OCI-LY7 (cell line): ENCODE data around the gene ATXN7L3. TPM values are rescaled to one million over a fixed set of nuclear protein-coding genes. Genes with fewer than 3 reads are reported as not detected.
A peak's percentile ranks its signal among the peaks of the same experiment; 100 is the strongest.

Experiments
- Bru-seq: library from RNA; stranded (reverse); fragments of 400-500 nt; gene quantifications from one replicate; lab custom pipeline; 2021; lab: Mats Ljungman, UMichigan
- BruChase-seq, 2 experiments: library from RNA; stranded (reverse); fragments of 400-500 nt; gene quantifications; one replicate each; lab custom pipeline; 2021; lab: Mats Ljungman, UMichigan
- BruUV-seq: library from RNA; stranded (reverse); fragments of 400-500 nt; replicated peaks from 2 replicates; lab custom pipeline; 2021; lab: Mats Ljungman, UMichigan
- CTCF ChIA-PET: fragments of 300-600 bp; sonication (Branson Sonifier 250); formaldehyde crosslinking; loops from one replicate; lab custom pipeline; 2022; ENCODE audit warnings: antibody characterized with exemption; ENCODE audit not compliant: unreplicated experiment; lab: Charles Lee
- POLR2A ChIA-PET: fragments of 300-600 bp; sonication (Branson Sonifier 250); formaldehyde crosslinking; loops from one replicate; lab custom pipeline; 2022; ENCODE audit warnings: antibody characterized with exemption; lab: Charles Lee
- DNase-seq: peaks from one replicate; pipeline ENCODE4 v3.0.0-alpha.2; 2015; ENCODE audit warnings: low spot score
- H2AFZ ChIP-seq: fragments of 200-600 bp; sonication (generic), shearing (Covaris generic); 2 replicates; pipeline ENCODE4 v1.6.1; 2014; ENCODE audit warnings: mild to moderate bottlenecking, antibody characterized with exemption, low read length, moderate library complexity
- H3K27ac ChIP-seq: fragments of 200-600 bp; sonication (generic); 2 replicates; pipeline ENCODE4 v1.5.1; 2014; ENCODE audit warnings: mixed run types, low read depth, mild to moderate bottlenecking, moderate library complexity, low read length, inconsistent platforms; ENCODE audit not compliant: poor library complexity, severe bottlenecking
- H3K36me3 ChIP-seq: fragments of 200-600 bp; sonication (generic); 2 replicates; pipeline ENCODE4 v1.6.1; 2014; ENCODE audit warnings: mild to moderate bottlenecking, antibody characterized with exemption, low read length, moderate library complexity, mixed read lengths; ENCODE audit not compliant: insufficient read depth
- H3K4me1 ChIP-seq: fragments of 200-600 bp; sonication (generic); 2 replicates; pipeline ENCODE4 v1.5.1; 2014; ENCODE audit warnings: mild to moderate bottlenecking, low read length; ENCODE audit not compliant: insufficient read depth, poor library complexity, severe bottlenecking
- H3K4me2 ChIP-seq: fragments of 200-600 bp; sonication (generic); 2 replicates; pipeline ENCODE4 v1.6.1; 2014; ENCODE audit warnings: mild to moderate bottlenecking, low read length
- H3K4me3 ChIP-seq: fragments of 200-600 bp; sonication (generic); 2 replicates; pipeline ENCODE4 v1.5.1; 2014; ENCODE audit warnings: mild to moderate bottlenecking, low read depth, low read length; ENCODE audit not compliant: poor library complexity, severe bottlenecking
- H3K79me2 ChIP-seq: fragments of 200-600 bp; sonication (generic); 2 replicates; pipeline ENCODE4 v1.6.1; 2016; ENCODE audit warnings: low read depth, mild to moderate bottlenecking, low read length, moderate library complexity, mixed read lengths; ENCODE audit not compliant: insufficient read depth
- H3K9me2 ChIP-seq: fragments of 200-600 bp; sonication (generic); 2 replicates; pipeline ENCODE4 v1.6.1; 2016; ENCODE audit warnings: mild to moderate bottlenecking, low read length, mixed read lengths; ENCODE audit not compliant: insufficient read depth
- H3K9me3 ChIP-seq: fragments of 200-600 bp; sonication (generic); 2 replicates; pipeline ENCODE4 v1.6.1; 2014; ENCODE audit warnings: mild to moderate bottlenecking, mixed run types, low read length, mixed read lengths
- H4K20me1 ChIP-seq: fragments of 200-600 bp; sonication (generic); 2 replicates; pipeline ENCODE4 v1.6.1; 2014; ENCODE audit warnings: mild to moderate bottlenecking, antibody characterized with exemption, low read length, moderate library complexity, mixed read lengths; ENCODE audit not compliant: insufficient read depth
- CTCF ChIP-seq: fragments of 200-600 bp; sonication (generic); conservative IDR thresholded peaks from 2 replicates; pipeline ENCODE4 v1.5.1; 2014; ENCODE audit warnings: mild to moderate bottlenecking, antibody characterized with exemption, low read length, moderate library complexity, mixed read lengths
- EZH2phosphoT487 ChIP-seq: fragments of 200-600 bp; sonication (generic); IDR thresholded peaks from 2 replicates; pipeline ENCODE4 v1.6.1; 2018; ENCODE audit warnings: low read depth, borderline replicate concordance, mild to moderate bottlenecking, mixed run types, antibody characterized with exemption, low read length, moderate library complexity, mixed read lengths
- intact Hi-C: fragments of 100-400 bp; cut with micrococcal nuclease; formaldehyde crosslinking; loops from one replicate; pipeline ENCODE4 v1.10.0; 2022; ENCODE audit not compliant: unreplicated experiment
- long read RNA-seq: library from polyadenylated mRNA; stranded (forward); transcript quantifications from one replicate; pipeline ENCODE4 v2.0.0, GENCODE V29; 2022
- total RNA-seq, 2 experiments: library from RNA; depleted of rRNA in 1 of 2; stranded (reverse); fragments of >200 nt in 1 of 2; shearing (Covaris generic) in 1 of 2; gene quantifications; 2 replicates each; pipeline ENCODE4 v1.2.3, GENCODE V29; 2014 to 2022

Gene ATXN7L3
- total RNA-seq (2014; rRNA removed; shearing (Covaris generic)): 57.7 and 66.5 TPM in 2 replicates
- 106 and 107 TPM in 2 replicates for total RNA-seq (2022)
- Bru-seq, nascent RNA: percentile 76 among the genes with signal in this experiment
- percentile 92 among the genes with signal in this experiment for BruChase-seq, experiment 1, labeled RNA remaining after a 6-hour chase
- BruChase-seq, experiment 2, labeled RNA remaining after a 2-hour chase: percentile 95 among the genes with signal in this experiment
- long read RNA-seq, partial matches to known transcripts: 5 of 32 reads
- long read RNA-seq, other reads (novel, unspliced or antisense): 23 of 32 reads

- peak; percentile 99 for DNase-seq
- intact Hi-C loops: loop anchor here (1.0 kb wide), 3 partner anchors 20 to 145 kb away; partner anchors contain the start of gene GRN
- ChIA-PET POLR2A (interaction anchor here (0.6 to 0.7 kb wide), 5 partner anchors 17 to 276 kb away, joined by 3 to 4 read pairs (median 3); no protein-coding TSS in a partner anchor), CTCF (interaction anchor here (0.7 kb wide), 1 partner anchor 11 kb away, joined by 3 read pairs; no protein-coding TSS in a partner anchor)
- H4K20me1 ChIP-seq: no peaks in the 10 kb centered on the region
- H3K4me2 ChIP-seq: peak within 1 kb of the TSS; percentile 99
- peak within 1 kb of the TSS; percentile 43; the same call in 1 of the 2 replicates for H2AFZ ChIP-seq
- no peaks in the 10 kb centered on the region for H3K9me3 ChIP-seq
- TF ChIP-seq CTCF (no peak), EZH2phosphoT487 (no peak)
- peaks cover 26% of the 10 kb centered on the region for H3K79me2 ChIP-seq
- BruUV-seq: no TSS peak
- peak within 1 kb of the TSS; percentile 96 for H3K27ac ChIP-seq
- peak within 1 kb of the TSS; percentile 85 for H3K4me3 ChIP-seq
- peaks cover 30% of the 10 kb centered on the region for H3K36me3 ChIP-seq
- H3K4me1 ChIP-seq: peaks cover 52% of the 10 kb centered on the region
- no peaks in the 10 kb centered on the region for H3K9me2 ChIP-seq
These were observed at the start of gene ATXN7L3 for GRCh38 chr17:44199553-44200477. ATXN7L3 (minus strand) TSS chr17:44199884; CDS start chr17:44198070, 1,814 bp downstream.

- intact Hi-C loops: no loop called here
These were observed 48.4 kb upstream of the ATXN7L3 start for GRCh38 chr17:44247876-44248736.

More at GRCh38 chr17:44247876-44248736, 48.4 kb upstream of the ATXN7L3 start:
- Histone ChIP-seq H3K79me2 (no peaks in the 10 kb centered on the region), H3K4me3 (no peak overlapping the region), H2AFZ (peak overlapping the region; percentile 26; the same call in 1 of the 2 replicates), H3K36me3 (no peaks in the 10 kb centered on the region), H3K4me1 (peaks cover 42% of the 10 kb centered on the region), H3K4me2 (peak overlapping the region; percentile 52), H3K9me3 (no peaks in the 10 kb centered on the region), H3K9me2 (no peaks in the 10 kb centered on the region), H4K20me1 (no peaks in the 10 kb centered on the region), H3K27ac (no peak overlapping the region)
- no TSS peak for BruUV-seq
- CTCF ChIA-PET: no interaction called here
- TF ChIP-seq CTCF (no peak), EZH2phosphoT487 (no peak)
- POLR2A ChIA-PET: no interaction called here
- no peak for DNase-seq
